SK-N-SH treated with all-trans-retinoic acid at 6 μM for 48 hours (cell line): ENCODE measurements around the gene CFHR4.

Experiments used
- ATAC-seq: fragments of 200-7000 bp; cut with Tn5 transposase; 3 replicates; pipeline ENCODE4 v1.9.1; 2020; ENCODE audit warnings: mild to moderate bottlenecking, moderate library complexity
- BACH2 ChIP-seq: fragments of 250-450 bp; sonication (Bioruptor Pico); IDR thresholded peaks from 2 replicates; pipeline ENCODE4 v1.9.0; 2021; ENCODE audit warnings: mild to moderate bottlenecking, borderline replicate concordance
- CSDC2 ChIP-seq: fragments of 250-450 bp; sonication (Bioruptor Pico); IDR thresholded peaks from 2 replicates; pipeline ENCODE4 v1.5.0; 2020; ENCODE audit warnings: mild to moderate bottlenecking, moderate library complexity
- CSRNP3 ChIP-seq: fragments of 250-450 bp; sonication (Bioruptor Pico); IDR thresholded peaks from 2 replicates; pipeline ENCODE4 v1.5.1; 2021; ENCODE audit warnings: mild to moderate bottlenecking, moderate library complexity
- ESRRG ChIP-seq: fragments of 250-450 bp; sonication (Bioruptor Pico); IDR thresholded peaks from 2 replicates; pipeline ENCODE4 v1.6.1; 2021; ENCODE audit warnings: mild to moderate bottlenecking
- GLIS3 ChIP-seq: fragments of 250-450 bp; sonication (Bioruptor Pico); IDR thresholded peaks from 2 replicates; pipeline ENCODE4 v1.5.0; 2020; ENCODE audit warnings: mild to moderate bottlenecking, moderate library complexity
- ISL1 ChIP-seq: fragments of 250-450 bp; sonication (Bioruptor Pico); IDR thresholded peaks from 2 replicates; pipeline ENCODE4 v2.1.2; 2022; ENCODE audit warnings: mild to moderate bottlenecking, moderate library complexity
- OSR1 ChIP-seq: fragments of 250-450 bp; sonication (Bioruptor Pico); IDR thresholded peaks from 2 replicates; pipeline ENCODE4 v1.8.0; 2022; ENCODE audit warnings: moderate library complexity, mild to moderate bottlenecking, inconsistent platforms
- PPARA ChIP-seq: fragments of 250-450 bp; sonication (Bioruptor Pico); IDR thresholded peaks from 2 replicates; pipeline ENCODE4 v1.5.0; 2020; ENCODE audit warnings: mild to moderate bottlenecking, borderline replicate concordance
- RARB ChIP-seq: fragments of 250-450 bp; sonication (Bioruptor Pico); IDR thresholded peaks from 2 replicates; pipeline ENCODE4 v1.8.0; 2021; ENCODE audit warnings: mild to moderate bottlenecking, moderate library complexity
- SNAI2 ChIP-seq: fragments of 250-450 bp; sonication (Bioruptor Pico); IDR thresholded peaks from 2 replicates; pipeline ENCODE4 v1.5.0; 2020; ENCODE audit warnings: mild to moderate bottlenecking, moderate library complexity
- TCF4 ChIP-seq: fragments of 250-450 bp; sonication (Bioruptor Pico); IDR thresholded peaks from 2 replicates; pipeline ENCODE4 v1.8.0; 2021; ENCODE audit warnings: mild to moderate bottlenecking, moderate library complexity, borderline replicate concordance
- TOX ChIP-seq: fragments of 250-450 bp; sonication (Bioruptor Pico); IDR thresholded peaks from 2 replicates; pipeline ENCODE4 v1.8.0; 2021; ENCODE audit warnings: mild to moderate bottlenecking, moderate library complexity, borderline replicate concordance
- TSHZ2 ChIP-seq: fragments of 250-450 bp; sonication (Bioruptor Pico); IDR thresholded peaks from 2 replicates; pipeline ENCODE4 v1.5.0; 2020; ENCODE audit warnings: mild to moderate bottlenecking, moderate library complexity
- ZC3H10 ChIP-seq: fragments of 250-450 bp; sonication (Bioruptor Pico); IDR thresholded peaks from 2 replicates; pipeline ENCODE4 v1.5.1; 2021; ENCODE audit warnings: mild to moderate bottlenecking, moderate library complexity
- ZFP3 ChIP-seq: fragments of 250-450 bp; sonication (Bioruptor Pico); IDR thresholded peaks from 2 replicates; pipeline ENCODE4 v1.5.0; 2020; ENCODE audit warnings: mild to moderate bottlenecking, moderate library complexity
- ZFP30 ChIP-seq: fragments of 450-650 bp; formaldehyde crosslinking; IDR thresholded peaks from 2 replicates; pipeline ENCODE4 v1.5.0; 2022; ENCODE audit warnings: mild to moderate bottlenecking, moderate library complexity
- ZNF565 ChIP-seq: fragments of 450-650 bp; formaldehyde crosslinking; conservative IDR thresholded peaks from 2 replicates; pipeline ENCODE4 v1.5.0; 2020; ENCODE audit warnings: low read depth, mild to moderate bottlenecking, moderate library complexity
- ZNF70 ChIP-seq: fragments of 450-650 bp; formaldehyde crosslinking; IDR thresholded peaks from 2 replicates; pipeline ENCODE4 v1.5.0; 2020; ENCODE audit warnings: mild to moderate bottlenecking, moderate library complexity
- ZNF8 ChIP-seq: fragments of 450-650 bp; formaldehyde crosslinking; IDR thresholded peaks from 2 replicates; pipeline ENCODE4 v1.5.0; 2020; ENCODE audit warnings: mild to moderate bottlenecking, moderate library complexity
- TF ChIP-seq, protein P1 (sequence below): fragments of 250-450 bp; sonication (Bioruptor Pico); IDR thresholded peaks from 2 replicates; pipeline ENCODE4 v1.8.0; 2021; ENCODE audit warnings: low read depth, mild to moderate bottlenecking, moderate library complexity, borderline replicate concordance
- TF ChIP-seq, protein P2 (sequence below): fragments of 250-450 bp; sonication (Bioruptor Pico); IDR thresholded peaks from 2 replicates; pipeline ENCODE4 v1.5.1; 2020; ENCODE audit warnings: low read depth, mild to moderate bottlenecking, moderate library complexity

CFHR4 gene

GRCh38 chr1:196951711-196952394 lies 64.0 kb downstream of the CFHR4 start:
- peak; percentile 71 for ATAC-seq
- TF ChIP-seq CSRNP3 (CRISPR knock-in tag) (no peak), GLIS3 (CRISPR knock-in tag) (no peak), ZFP3 (CRISPR knock-in tag) (no peak), OSR1 (CRISPR knock-in tag) (no peak), SNAI2 (CRISPR knock-in tag) (no peak), ZC3H10 (CRISPR knock-in tag) (no peak), TCF4 (CRISPR knock-in tag) (no peak)
- TF ChIP-seq, protein P1, sequence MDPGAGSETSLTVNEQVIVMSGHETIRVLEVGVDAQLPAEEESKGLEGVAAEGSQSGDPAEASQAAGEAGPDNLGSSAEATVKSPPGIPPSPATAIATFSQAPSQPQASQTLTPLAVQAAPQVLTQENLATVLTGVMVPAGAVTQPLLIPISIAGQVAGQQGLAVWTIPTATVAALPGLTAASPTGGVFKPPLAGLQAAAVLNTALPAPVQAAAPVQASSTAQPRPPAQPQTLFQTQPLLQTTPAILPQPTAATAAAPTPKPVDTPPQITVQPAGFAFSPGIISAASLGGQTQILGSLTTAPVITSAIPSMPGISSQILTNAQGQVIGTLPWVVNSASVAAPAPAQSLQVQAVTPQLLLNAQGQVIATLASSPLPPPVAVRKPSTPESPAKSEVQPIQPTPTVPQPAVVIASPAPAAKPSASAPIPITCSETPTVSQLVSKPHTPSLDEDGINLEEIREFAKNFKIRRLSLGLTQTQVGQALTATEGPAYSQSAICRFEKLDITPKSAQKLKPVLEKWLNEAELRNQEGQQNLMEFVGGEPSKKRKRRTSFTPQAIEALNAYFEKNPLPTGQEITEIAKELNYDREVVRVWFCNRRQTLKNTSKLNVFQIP, result no peak

GRCh38 chr1:196954778-196955177 lies 66.9 kb downstream of the CFHR4 start:
- TF ChIP-seq GLIS3 (CRISPR knock-in tag) (no peak), ZFP3 (CRISPR knock-in tag) (no peak), CSDC2 (CRISPR knock-in tag) (no peak), TCF4 (CRISPR knock-in tag) (no peak), ZNF8 (CRISPR knock-in tag) (no peak), ESRRG (CRISPR knock-in tag) (no peak), CSRNP3 (CRISPR knock-in tag) (no peak), TOX (no peak), ZFP30 (CRISPR knock-in tag) (no peak), SNAI2 (CRISPR knock-in tag) (no peak), RARB (CRISPR knock-in tag) (no peak), PPARA (CRISPR knock-in tag) (no peak), ZNF565 (no peak), ISL1 (CRISPR knock-in tag) (no peak), TSHZ2 (CRISPR knock-in tag) (no peak), OSR1 (CRISPR knock-in tag) (no peak)
- TF ChIP-seq, protein P2, sequence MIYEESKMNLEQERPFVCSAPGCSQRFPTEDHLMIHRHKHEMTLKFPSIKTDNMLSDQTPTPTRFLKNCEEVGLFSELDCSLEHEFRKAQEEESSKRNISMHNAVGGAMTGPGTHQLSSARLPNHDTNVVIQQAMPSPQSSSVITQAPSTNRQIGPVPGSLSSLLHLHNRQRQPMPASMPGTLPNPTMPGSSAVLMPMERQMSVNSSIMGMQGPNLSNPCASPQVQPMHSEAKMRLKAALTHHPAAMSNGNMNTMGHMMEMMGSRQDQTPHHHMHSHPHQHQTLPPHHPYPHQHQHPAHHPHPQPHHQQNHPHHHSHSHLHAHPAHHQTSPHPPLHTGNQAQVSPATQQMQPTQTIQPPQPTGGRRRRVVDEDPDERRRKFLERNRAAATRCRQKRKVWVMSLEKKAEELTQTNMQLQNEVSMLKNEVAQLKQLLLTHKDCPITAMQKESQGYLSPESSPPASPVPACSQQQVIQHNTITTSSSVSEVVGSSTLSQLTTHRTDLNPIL (CRISPR knock-in tag), result no peak
- ATAC-seq, result no peak

DNA sequence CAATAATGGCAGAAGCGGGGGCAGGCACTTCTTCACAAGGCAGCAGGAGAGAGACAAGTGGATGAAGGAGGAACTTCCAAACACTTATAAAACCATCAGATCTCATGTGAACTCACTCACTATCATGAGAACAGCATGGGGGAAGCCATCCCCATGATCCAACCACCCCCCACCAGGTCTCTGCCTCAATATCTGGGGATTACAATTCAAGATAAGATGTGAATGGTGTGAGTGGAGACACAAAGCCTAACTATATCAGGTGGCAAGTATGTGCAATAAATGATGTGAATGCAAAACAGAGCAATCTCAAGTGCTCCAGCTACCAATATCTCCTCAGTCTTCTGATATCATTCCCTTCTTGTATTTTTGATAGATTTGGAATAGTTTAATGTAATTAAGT lies 68.1 kb downstream of the CFHR4 start:
- ATAC-seq, result no peak
- TF ChIP-seq BACH2 (CRISPR knock-in tag), result no peak
- no peak for TF ChIP-seq ZC3H10 (CRISPR knock-in tag)
- no peak for TF ChIP-seq TOX
- TF ChIP-seq ZNF8 (CRISPR knock-in tag), result no peak
- TF ChIP-seq ZNF70, result no peak
- no peak for TF ChIP-seq ZFP3 (CRISPR knock-in tag)
- TF ChIP-seq ZNF565, result no peak
- TF ChIP-seq, all 23 proteins: peak for 0
